ENCODE results near the gene PPARA. TPM values are rescaled to one million over a fixed set of nuclear protein-coding genes. Genes with fewer than 3 reads are reported as not detected.

Gene PPARA
- polyA plus RNA-seq, 1 donor from 2014 or later: 0.43 TPM

- H3K9me3 ChIP-seq (ENCODE audit: low read length): no peaks in the 10 kb centered on the region
- H3K9me2 ChIP-seq (ENCODE audit: insufficient read depth, low read length): no peaks in the 10 kb centered on the region
- no peak overlapping the region for H3K9ac ChIP-seq (ENCODE audit: low read length)
- no peaks in the 10 kb centered on the region for H4K20me1 ChIP-seq (ENCODE audit: insufficient read depth)
- no peaks in the 10 kb centered on the region for H3F3A ChIP-seq (ENCODE audit: insufficient read depth, low read length, poor library complexity, severe bottlenecking)
- no peak overlapping the region for H3K27ac ChIP-seq (ENCODE audit: low read length)
- no peak overlapping the region for H2AFZ ChIP-seq (ENCODE audit: low read depth, low read length)
- H3K36me3 ChIP-seq (ENCODE audit: insufficient read depth, low read length): no peaks in the 10 kb centered on the region
- TF ChIP-seq SMC3 (conservative IDR thresholded peaks at IDR 0.05; ENCODE audit: poor library complexity): no peak
- TF ChIP-seq REST (IDR thresholded peaks at IDR 0.05; ENCODE audit: borderline replicate concordance): no peak
- TF ChIP-seq TAF1 (IDR thresholded peaks at IDR 0.05; ENCODE audit: low read depth): no peak
- TF ChIP-seq POLR2AphosphoS5 (IDR thresholded peaks at IDR 0.05): no peak
- TF ChIP-seq RAD21 (conservative IDR thresholded peaks at IDR 0.05): no peak
- TF ChIP-seq EZH2 (IDR thresholded peaks at IDR 0.05; ENCODE audit: borderline replicate concordance, insufficient read depth, low read length, poor library complexity, severe bottlenecking): no peak
- no peak for TF ChIP-seq CTCF (IDR thresholded peaks at IDR 0.05; ENCODE audit: poor library complexity, severe bottlenecking)
- TF ChIP-seq MXI1 (conservative IDR thresholded peaks at IDR 0.05; ENCODE audit: poor library complexity, severe bottlenecking): no peak
- H3K4me2 ChIP-seq (ENCODE audit: low read length): no peak overlapping the region
- no peaks in the 10 kb centered on the region for H3K79me2 ChIP-seq (replicated peaks; ENCODE audit: insufficient read depth, low read length)
- peaks cover 16% of the 10 kb centered on the region for H3K27me3 ChIP-seq (ENCODE audit: insufficient read depth, low read depth, low read length)
- no peak overlapping the region for H3K4me3 ChIP-seq (ENCODE audit: low read length)
Observed at GRCh38 chr22:46142548-46143490, 7.5 kb upstream of the PPARA start.

- Histone ChIP-seq H3K27ac (ENCODE audit: low read length) (no peak overlapping the region), H3F3A (ENCODE audit: insufficient read depth, low read length, poor library complexity, severe bottlenecking) (no peaks in the 10 kb centered on the region), H3K4me3 (ENCODE audit: low read length) (no peak overlapping the region), H3K9me3 (ENCODE audit: low read length) (no peaks in the 10 kb centered on the region), H4K20me1 (ENCODE audit: insufficient read depth) (no peaks in the 10 kb centered on the region), H3K4me2 (ENCODE audit: low read length) (no peak overlapping the region), H3K27me3 (ENCODE audit: insufficient read depth, low read depth, low read length) (peaks cover 23% of the 10 kb centered on the region), H3K9ac (ENCODE audit: low read length) (no peak overlapping the region), H3K36me3 (ENCODE audit: insufficient read depth, low read length) (no peaks in the 10 kb centered on the region), H3K79me2 (replicated peaks; ENCODE audit: insufficient read depth, low read length) (no peaks in the 10 kb centered on the region), H3K9me2 (ENCODE audit: insufficient read depth, low read length) (no peaks in the 10 kb centered on the region), H2AFZ (ENCODE audit: low read depth, low read length) (no peak overlapping the region)
- TF ChIP-seq CTCF (IDR thresholded peaks at IDR 0.05; ENCODE audit: poor library complexity, severe bottlenecking) (no peak), MXI1 (conservative IDR thresholded peaks at IDR 0.05; ENCODE audit: poor library complexity, severe bottlenecking) (no peak), EZH2 (IDR thresholded peaks at IDR 0.05; ENCODE audit: borderline replicate concordance, insufficient read depth, low read length, poor library complexity, severe bottlenecking) (no peak), TAF1 (IDR thresholded peaks at IDR 0.05; ENCODE audit: low read depth) (no peak), RAD21 (conservative IDR thresholded peaks at IDR 0.05) (no peak)
Observed at GRCh38 chr22:46143491-46144147, 6.7 kb upstream of the PPARA start.
